Measurements from ENCODE around the gene NEGR1.

The NEGR1 gene

GRCh38 chr1:71640998-71641397, 641.3 kb downstream of the NEGR1 start:
- TF ChIP-seq, protein P1, sequence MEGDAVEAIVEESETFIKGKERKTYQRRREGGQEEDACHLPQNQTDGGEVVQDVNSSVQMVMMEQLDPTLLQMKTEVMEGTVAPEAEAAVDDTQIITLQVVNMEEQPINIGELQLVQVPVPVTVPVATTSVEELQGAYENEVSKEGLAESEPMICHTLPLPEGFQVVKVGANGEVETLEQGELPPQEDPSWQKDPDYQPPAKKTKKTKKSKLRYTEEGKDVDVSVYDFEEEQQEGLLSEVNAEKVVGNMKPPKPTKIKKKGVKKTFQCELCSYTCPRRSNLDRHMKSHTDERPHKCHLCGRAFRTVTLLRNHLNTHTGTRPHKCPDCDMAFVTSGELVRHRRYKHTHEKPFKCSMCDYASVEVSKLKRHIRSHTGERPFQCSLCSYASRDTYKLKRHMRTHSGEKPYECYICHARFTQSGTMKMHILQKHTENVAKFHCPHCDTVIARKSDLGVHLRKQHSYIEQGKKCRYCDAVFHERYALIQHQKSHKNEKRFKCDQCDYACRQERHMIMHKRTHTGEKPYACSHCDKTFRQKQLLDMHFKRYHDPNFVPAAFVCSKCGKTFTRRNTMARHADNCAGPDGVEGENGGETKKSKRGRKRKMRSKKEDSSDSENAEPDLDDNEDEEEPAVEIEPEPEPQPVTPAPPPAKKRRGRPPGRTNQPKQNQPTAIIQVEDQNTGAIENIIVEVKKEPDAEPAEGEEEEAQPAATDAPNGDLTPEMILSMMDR (IDR thresholded peaks at IDR 0.05): no peak

DNA sequence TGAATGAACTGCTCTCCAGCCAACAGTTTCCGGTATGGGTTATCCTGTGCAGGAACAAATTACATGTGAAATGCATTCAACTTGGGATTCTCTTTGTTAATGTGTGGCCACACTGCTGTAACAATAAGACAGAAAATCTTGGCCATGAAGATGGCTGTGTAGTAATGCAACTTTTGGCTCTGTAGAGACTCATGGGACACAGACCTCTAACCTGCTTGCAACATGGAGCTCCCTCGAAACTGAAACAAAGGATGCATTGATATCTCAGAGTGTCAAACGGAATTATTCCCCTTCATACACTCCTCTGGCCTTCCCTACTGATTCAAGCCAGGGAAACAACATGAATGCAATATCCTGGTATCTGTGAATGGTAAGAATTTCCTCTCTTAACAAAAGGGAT, 642.2 kb downstream of the NEGR1 start:
- TF ChIP-seq, protein P1 (IDR thresholded peaks at IDR 0.05): no peak

DNA sequence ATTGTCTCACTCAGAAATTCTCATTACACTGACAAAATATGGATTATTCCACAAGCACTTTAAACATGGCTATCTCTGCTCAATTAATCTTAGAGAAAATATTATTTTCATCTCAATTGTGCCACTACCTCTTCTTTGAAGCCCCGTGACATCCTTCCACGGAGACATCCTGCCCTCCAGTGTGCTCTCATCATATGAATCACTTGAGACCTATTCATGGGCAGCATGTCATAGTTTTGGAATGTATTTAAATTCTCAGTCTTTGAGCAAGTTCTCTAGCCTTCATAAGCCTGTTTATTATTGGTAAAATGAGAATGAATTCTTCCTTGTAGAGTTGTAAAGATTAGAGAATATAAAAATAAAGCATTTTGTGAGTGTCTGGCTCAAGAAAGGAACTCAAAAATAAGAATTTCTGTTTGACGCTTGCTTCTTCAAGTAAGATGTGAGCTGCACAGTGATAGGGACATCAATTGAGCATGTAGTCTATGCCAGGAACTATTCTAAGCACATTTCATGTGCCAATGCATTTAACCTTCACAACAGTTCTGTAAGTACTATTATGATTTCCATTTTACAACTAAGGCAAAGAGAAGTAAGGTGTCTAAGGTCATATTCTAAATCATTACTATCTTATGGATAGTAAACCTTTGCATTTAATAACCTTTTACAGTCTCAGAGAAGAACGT, 644.1 kb downstream of the NEGR1 start:
- TF ChIP-seq, protein P1 (IDR thresholded peaks at IDR 0.05): no peak

DNA sequence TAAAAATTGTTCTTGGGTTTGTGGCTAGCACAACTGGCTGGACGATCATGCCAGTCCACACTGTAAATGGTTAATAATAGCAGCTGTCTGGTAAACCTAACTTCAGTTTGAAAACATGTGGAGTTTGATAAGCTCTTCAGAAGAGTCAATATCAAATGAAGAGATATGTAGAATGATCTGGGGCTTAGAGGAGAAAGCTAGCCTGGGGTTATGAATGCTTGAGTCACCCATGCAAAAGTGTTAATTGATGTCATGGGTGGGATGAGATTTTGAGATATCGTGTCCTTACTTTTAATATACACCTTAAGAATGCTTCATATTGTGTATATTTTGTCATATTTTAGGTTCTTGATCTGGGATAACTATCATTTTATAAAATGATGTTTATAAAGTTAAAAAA, 646.8 kb downstream of the NEGR1 start:
- TF ChIP-seq, protein P1 (IDR thresholded peaks at IDR 0.05): no peak

DNA sequence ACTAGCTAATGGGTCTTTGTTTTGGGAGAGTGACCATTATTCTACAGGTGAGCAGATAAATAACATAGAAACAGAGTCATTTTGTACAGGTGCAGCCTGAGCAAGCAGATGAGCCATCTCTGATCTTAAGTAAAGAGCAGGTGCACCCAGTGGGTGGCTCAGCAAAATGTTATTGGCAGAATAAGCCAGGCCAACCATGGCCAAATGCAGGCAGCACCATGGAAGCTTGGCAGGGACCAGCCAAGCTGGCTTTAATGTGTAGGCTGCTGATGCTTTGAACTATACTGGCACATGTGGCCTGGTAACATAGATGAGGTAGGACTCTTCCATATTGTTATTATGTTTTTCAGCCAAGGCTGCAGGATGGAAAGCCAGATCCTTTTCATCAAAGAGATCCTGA, 648.2 kb downstream of the NEGR1 start:
- TF ChIP-seq, protein P1 (IDR thresholded peaks at IDR 0.05): no peak

DNA sequence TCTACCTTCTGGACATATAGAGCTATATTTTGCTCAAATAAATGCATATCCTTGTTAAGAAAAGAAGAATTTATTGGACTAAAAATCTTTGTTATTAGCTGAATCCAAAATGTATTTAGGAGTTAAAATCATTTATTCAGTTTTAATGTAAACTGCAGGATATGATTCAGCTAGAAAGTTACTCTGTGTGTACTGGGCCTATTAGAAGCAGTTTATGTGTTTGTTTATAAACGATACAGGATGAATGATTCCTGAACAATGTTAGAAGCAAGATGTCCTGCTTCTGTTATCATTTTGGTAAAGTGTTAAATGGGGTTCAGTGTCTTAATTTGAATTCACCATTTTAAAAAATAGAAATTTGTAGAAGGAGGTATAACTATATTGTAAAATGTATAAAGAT, 652.3 kb downstream of the NEGR1 start:
- TF ChIP-seq, protein P1 (IDR thresholded peaks at IDR 0.05): no peak

DNA sequence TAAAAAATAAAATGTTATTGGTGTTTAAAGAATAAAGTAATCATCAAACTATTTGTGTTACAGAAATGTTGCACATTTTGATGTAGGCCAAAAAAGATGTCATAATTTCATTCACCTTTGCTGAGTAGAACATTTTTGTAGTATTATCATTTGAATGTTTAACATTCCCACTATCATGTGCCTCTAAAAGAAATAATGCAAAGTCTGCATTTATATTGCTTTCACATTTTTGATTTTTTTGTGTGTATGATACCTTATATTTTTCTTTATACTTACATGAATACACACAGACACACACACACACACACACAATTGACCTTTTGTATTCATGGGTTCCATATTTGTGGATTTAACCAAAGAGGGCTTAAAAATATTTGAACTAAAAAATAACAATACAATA, 657.3 kb downstream of the NEGR1 start:
- TF ChIP-seq, protein P1 (IDR thresholded peaks at IDR 0.05): no peak

GRCh38 chr1:71623888-71624287, 658.5 kb downstream of the NEGR1 start:
- TF ChIP-seq, protein P1 (IDR thresholded peaks at IDR 0.05): no peak
